ENCODE results near the gene SPOCK1. TPM values are rescaled to one million over a fixed set of nuclear protein-coding genes. Genes with fewer than 3 reads are reported as not detected.

SPOCK1 gene
- polyA plus RNA-seq, 3 donors, result 1.8 to 5.7 (median 2.1) TPM

- no peaks in the 10 kb centered on the region for H3K9me3 ChIP-seq (replicated peaks in 1 of 2; ENCODE audit: control insufficient read depth in 1 of 2, insufficient read depth in 1 of 2, low read length in 2 of 2)
- Mint-ChIP-seq H3K27ac (no peak overlapping the region), H3K36me3 (no peaks in the 10 kb centered on the region), H3K4me3 (no peak overlapping the region), H3K4me1 (no peaks in the 10 kb centered on the region), H3K9me3 (peaks cover 0 to 3% (median 0%) of the 10 kb centered on the region in 7 donors), H3K27me3 (ENCODE audit: low read depth in 3 of 3) (peaks cover 0 to 3% (median 3%) of the 10 kb centered on the region in 3 donors)
- no peak overlapping the region for H3K9ac ChIP-seq (ENCODE audit: insufficient read depth, low read length, poor library complexity, severe bottlenecking)
- no peaks in the 10 kb centered on the region for H3K79me2 ChIP-seq (ENCODE audit: insufficient read depth, low read length)
- intact Hi-C loops (cut with micrococcal nuclease), result no loop called here
- no peak overlapping the region for H3K4me2 ChIP-seq (replicated peaks; ENCODE audit: extremely low read depth, low read length, poor library complexity, severe bottlenecking)
- no peaks in the 10 kb centered on the region for H3K27me3 ChIP-seq (ENCODE audit: control insufficient read depth in 2 of 2, insufficient read depth in 2 of 2, low read length in 2 of 2)
- no peak overlapping the region for H2AFZ ChIP-seq (ENCODE audit: insufficient read depth, low read depth, low read length, poor library complexity, severe bottlenecking)
- H3K4me3 ChIP-seq (replicated peaks in 1 of 3; ENCODE audit: low read depth in 2 of 3, low read length in 3 of 3), result no peak overlapping the region
- WGBS (ENCODE audit: insufficient coverage), result no CpG with 5 or more reads among the region's 4 CpGs
- no peaks in the 10 kb centered on the region for H3K4me1 ChIP-seq (ENCODE audit: control insufficient read depth in 1 of 2, insufficient read depth in 2 of 2, low read length in 2 of 2)
- H3K36me3 ChIP-seq (replicated peaks in 1 of 2; ENCODE audit: control insufficient read depth in 1 of 2, insufficient read depth in 2 of 2, low read length in 2 of 2), result no peaks in the 10 kb centered on the region
- TF ChIP-seq CTCF (IDR thresholded peaks at IDR 0.05), result no peak
- no peak for DNase-seq
- H4K20me1 ChIP-seq (ENCODE audit: insufficient read depth, low read length), result no peaks in the 10 kb centered on the region
- H3K27ac ChIP-seq (ENCODE audit: low read depth in 1 of 2, low read length in 2 of 2), result no peak overlapping the region
These were observed 437.7 kb downstream of the SPOCK1 start for GRCh38 chr5:137061382-137061781.

- Mint-ChIP-seq H3K9me3 (peaks cover 0 to 4% (median 0%) of the 10 kb centered on the region in 7 donors), H3K27ac (no peak overlapping the region), H3K4me1 (no peaks in the 10 kb centered on the region), H3K36me3 (no peaks in the 10 kb centered on the region), H3K27me3 (ENCODE audit: low read depth in 3 of 3) (peaks cover 2 to 5% (median 3%) of the 10 kb centered on the region in 3 donors), H3K4me3 (no peak overlapping the region)
- no peaks in the 10 kb centered on the region for H3K79me2 ChIP-seq (ENCODE audit: insufficient read depth, low read length)
- no peak overlapping the region for H3K4me3 ChIP-seq (replicated peaks in 1 of 3; ENCODE audit: low read depth in 2 of 3, low read length in 3 of 3)
- H3K9ac ChIP-seq (ENCODE audit: insufficient read depth, low read length, poor library complexity, severe bottlenecking), result no peak overlapping the region
- no peak overlapping the region for H3K4me2 ChIP-seq (replicated peaks; ENCODE audit: extremely low read depth, low read length, poor library complexity, severe bottlenecking)
- no peaks in the 10 kb centered on the region for H4K20me1 ChIP-seq (ENCODE audit: insufficient read depth, low read length)
- WGBS (ENCODE audit: insufficient coverage), result 95% methylated on average over 4 of the region's 4 CpGs
- DNase-seq, result no peak
- no peaks in the 10 kb centered on the region for H3K4me1 ChIP-seq (ENCODE audit: control insufficient read depth in 1 of 2, insufficient read depth in 2 of 2, low read length in 2 of 2)
- no peaks in the 10 kb centered on the region for H3K36me3 ChIP-seq (replicated peaks in 1 of 2; ENCODE audit: control insufficient read depth in 1 of 2, insufficient read depth in 2 of 2, low read length in 2 of 2)
- H3K9me3 ChIP-seq (replicated peaks in 1 of 2; ENCODE audit: control insufficient read depth in 1 of 2, insufficient read depth in 1 of 2, low read length in 2 of 2), result no peaks in the 10 kb centered on the region
- no peak for TF ChIP-seq CTCF (IDR thresholded peaks at IDR 0.05)
- H3K27ac ChIP-seq (ENCODE audit: low read depth in 1 of 2, low read length in 2 of 2), result no peak overlapping the region
- no peak overlapping the region for H2AFZ ChIP-seq (ENCODE audit: insufficient read depth, low read depth, low read length, poor library complexity, severe bottlenecking)
- intact Hi-C loops (cut with micrococcal nuclease), result no loop called here
- no peaks in the 10 kb centered on the region for H3K27me3 ChIP-seq (ENCODE audit: control insufficient read depth in 2 of 2, insufficient read depth in 2 of 2, low read length in 2 of 2)
These were observed 441.0 kb downstream of the SPOCK1 start for GRCh38 chr5:137058089-137058488.
